ENCODE data around the gene TNFSF15.

The TNFSF15 gene

GRCh38 chr9:114746591-114747346, 59.1 kb downstream of the TNFSF15 start:
- H3K4me3 ChIP-seq (ENCODE audit: low read length): no peak overlapping the region
- no peaks in the 10 kb centered on the region for H3K36me3 ChIP-seq (replicated peaks; ENCODE audit: insufficient read depth, low read length)
- DNase-seq: no peak
- H3K9me2 ChIP-seq (replicated peaks; ENCODE audit: insufficient read depth, low read length): no peaks in the 10 kb centered on the region
- no peak overlapping the region for H3K27ac ChIP-seq (ENCODE audit: low read length)
- H3F3A ChIP-seq (ENCODE audit: insufficient read depth, low read length): no peaks in the 10 kb centered on the region
- H3K9ac ChIP-seq (ENCODE audit: low read length): no peak overlapping the region
- H3K9me3 ChIP-seq (replicated peaks; ENCODE audit: insufficient read depth, low read length): no peaks in the 10 kb centered on the region
- H3K79me2 ChIP-seq (ENCODE audit: low read length): no peaks in the 10 kb centered on the region
- H3K27me3 ChIP-seq (replicated peaks; ENCODE audit: insufficient read depth, low read length): no peaks in the 10 kb centered on the region
- no peaks in the 10 kb centered on the region for H3K4me1 ChIP-seq (ENCODE audit: low read length)
- no peaks in the 10 kb centered on the region for H4K20me1 ChIP-seq (ENCODE audit: insufficient read depth, low read length)
- TF ChIP-seq CTCF (IDR thresholded peaks at IDR 0.05; ENCODE audit: low read length) (no peak), EZH2 (optimal IDR thresholded peaks at IDR 0.05; ENCODE audit: low read depth, low read length) (no peak), EZH2phosphoT487 (IDR thresholded peaks at IDR 0.05; ENCODE audit: low read length) (no peak)
- no peak overlapping the region for H3K4me2 ChIP-seq (ENCODE audit: low read depth, low read length)
- no peak overlapping the region for H2AFZ ChIP-seq (ENCODE audit: low read length)

- Histone ChIP-seq H3K27ac (ENCODE audit: low read length) (no peak overlapping the region), H2AFZ (ENCODE audit: low read length) (no peak overlapping the region), H3K4me1 (ENCODE audit: low read length) (no peaks in the 10 kb centered on the region)
Observed at GRCh38 chr9:114745879-114746550, 59.8 kb downstream of the TNFSF15 start.

GRCh38 chr9:114745108-114745848, 60.6 kb downstream of the TNFSF15 start:
- no peak for DNase-seq
- H3K27ac ChIP-seq (ENCODE audit: low read length): no peak overlapping the region

More at GRCh38 chr9:114745879-114746550, 59.8 kb downstream of the TNFSF15 start:
- no peak for TF ChIP-seq EZH2phosphoT487 (IDR thresholded peaks at IDR 0.05; ENCODE audit: low read length)
- no peak for TF ChIP-seq CTCF (IDR thresholded peaks at IDR 0.05; ENCODE audit: low read length)
- TF ChIP-seq EZH2 (optimal IDR thresholded peaks at IDR 0.05; ENCODE audit: low read depth, low read length): no peak
- H4K20me1 ChIP-seq (ENCODE audit: insufficient read depth, low read length): no peaks in the 10 kb centered on the region
- no peaks in the 10 kb centered on the region for H3K9me2 ChIP-seq (replicated peaks; ENCODE audit: insufficient read depth, low read length)
- H3K79me2 ChIP-seq (ENCODE audit: low read length): no peaks in the 10 kb centered on the region
- no peak overlapping the region for H3K4me3 ChIP-seq (ENCODE audit: low read length)
- H3F3A ChIP-seq (ENCODE audit: insufficient read depth, low read length): no peaks in the 10 kb centered on the region
- no peak overlapping the region for H3K4me2 ChIP-seq (ENCODE audit: low read depth, low read length)
- H3K9me3 ChIP-seq (replicated peaks; ENCODE audit: insufficient read depth, low read length): no peaks in the 10 kb centered on the region
- no peaks in the 10 kb centered on the region for H3K27me3 ChIP-seq (replicated peaks; ENCODE audit: insufficient read depth, low read length)
- no peak for DNase-seq
- no peak overlapping the region for H3K9ac ChIP-seq (ENCODE audit: low read length)
- no peaks in the 10 kb centered on the region for H3K36me3 ChIP-seq (replicated peaks; ENCODE audit: insufficient read depth, low read length)

More at GRCh38 chr9:114745108-114745848, 60.6 kb downstream of the TNFSF15 start:
- Histone ChIP-seq H3K9ac (ENCODE audit: low read length) (no peak overlapping the region), H3K27me3 (replicated peaks; ENCODE audit: insufficient read depth, low read length) (no peaks in the 10 kb centered on the region), H3K4me2 (ENCODE audit: low read depth, low read length) (no peak overlapping the region), H3K36me3 (replicated peaks; ENCODE audit: insufficient read depth, low read length) (no peaks in the 10 kb centered on the region), H2AFZ (ENCODE audit: low read length) (no peak overlapping the region), H3F3A (ENCODE audit: insufficient read depth, low read length) (no peaks in the 10 kb centered on the region), H3K79me2 (ENCODE audit: low read length) (no peaks in the 10 kb centered on the region), H4K20me1 (ENCODE audit: insufficient read depth, low read length) (no peaks in the 10 kb centered on the region), H3K4me3 (ENCODE audit: low read length) (no peak overlapping the region), H3K4me1 (ENCODE audit: low read length) (no peaks in the 10 kb centered on the region), H3K9me3 (replicated peaks; ENCODE audit: insufficient read depth, low read length) (no peaks in the 10 kb centered on the region), H3K9me2 (replicated peaks; ENCODE audit: insufficient read depth, low read length) (no peaks in the 10 kb centered on the region)
- TF ChIP-seq CTCF (IDR thresholded peaks at IDR 0.05; ENCODE audit: low read length) (no peak), EZH2 (optimal IDR thresholded peaks at IDR 0.05; ENCODE audit: low read depth, low read length) (no peak), EZH2phosphoT487 (IDR thresholded peaks at IDR 0.05; ENCODE audit: low read length) (no peak)

Data from MM.1S (cell line).